Thyroid gland (tissue), 4 donors: ENCODE data around the gene UGGT1. TPM values are rescaled to one million over a fixed set of nuclear protein-coding genes. Genes with fewer than 3 reads are reported as not detected.
"Not testable (repeated sequence)": the region's sequence is repeated elsewhere in the genome, so short reads cannot be mapped to it uniquely, and the experiment has no call there.

ENCODE experiments used
- DNase-seq, 2 donors: peaks; one replicate each; pipeline ENCODE4 v3.0.0-alpha.2; 2019
- H3K27ac ChIP-seq, 3 donors: fragments of 200-600 bp; sonication (generic); 1 replicate in 2 of 3; 2 replicates in 1 of 3; pipeline ENCODE4 v1.5.1; 2016 to 2019; ENCODE audit warnings: mild to moderate bottlenecking in 1 of 3, moderate library complexity in 1 of 3
- H3K27me3 ChIP-seq: fragments of 200-600 bp; sonication (generic); one replicate; pipeline ENCODE4 v1.5.1; 2019
- H3K36me3 ChIP-seq, 2 donors: fragments of 200-600 bp; sonication (generic); one replicate each; pipeline ENCODE4 v1.5.1; 2016 to 2019
- H3K4me1 ChIP-seq, 2 donors: fragments of 200-600 bp; sonication (generic); one replicate each; pipeline ENCODE4 v1.5.1; 2017 to 2019
- H3K4me3 ChIP-seq, 3 donors: fragments of 200-600 bp; sonication (generic); replicated peaks in 1 of 3; 1 replicate in 2 of 3; 2 replicates in 1 of 3; pipeline ENCODE4 v1.5.1; 2016; ENCODE audit warnings: mild to moderate bottlenecking in 1 of 3
- H3K9me3 ChIP-seq: fragments of 200-600 bp; sonication (generic); one replicate; pipeline ENCODE4 v1.5.1; 2017
- CTCF ChIP-seq, 6 experiments: fragments of 200-600 bp in 3 of 6; fragments of 450-650 bp in 3 of 6; sonication (generic) in 3 of 6; IDR thresholded peaks; one replicate each; pipeline ENCODE4 v1.5.1; 2016 to 2019; ENCODE audit warnings: antibody characterized with exemption in 6 of 6, mild to moderate bottlenecking in 2 of 6, inconsistent platforms in 1 of 6, moderate library complexity in 1 of 6
- POLR2A ChIP-seq, 2 donors: fragments of 450-650 bp; IDR thresholded peaks; one replicate each; pipeline ENCODE4 v1.6.1; 2017; ENCODE audit warnings: antibody characterized with exemption in 2 of 2, mild to moderate bottlenecking in 2 of 2, moderate library complexity in 1 of 2
- WGBS, 2 donors: methylation state at CpG; one replicate each; pipeline ENCODE4 v1.1.5; 2017; 5-methylcytosine and 5-hydroxymethylcytosine counted together
- intact Hi-C: fragments of 100-400 bp; cut with DNase I; formaldehyde crosslinking; loops from one replicate; pipeline ENCODE4 v1.15.1; 2023
- total RNA-seq, 4 donors: library from RNA; depleted of rRNA; stranded (reverse); fragments of >200 nt; gene quantifications; one replicate each; pipeline ENCODE4 v1.2.3, GENCODE V29; 2016

Gene UGGT1
- total RNA-seq, 4 donors from 2014 or later, result 53.1 to 90.7 (median 71.4) TPM

GRCh38 chr2:128169497-128169896, 78.5 kb downstream of the UGGT1 start:
- Histone ChIP-seq H3K36me3 (peaks cover 40 to 64% of the 10 kb centered on the region in 2 donors), H3K4me1 (no peaks in the 10 kb centered on the region), H3K4me3 (no peak overlapping the region), H3K9me3 (no peaks in the 10 kb centered on the region), H3K27me3 (no peaks in the 10 kb centered on the region), H3K27ac (no peak overlapping the region)
- WGBS, 2 donors, result 95 to 96% methylated on average over 3 of the region's 3 CpGs
- DNase-seq, result no peak
- no peak for TF ChIP-seq POLR2A (IDR thresholded peaks at IDR 0.05)
- TF ChIP-seq CTCF (IDR thresholded peaks at IDR 0.05), result no peak
- intact Hi-C loops, result no loop called here

GRCh38 chr2:128169933-128170709, 79.1 kb downstream of the UGGT1 start:
- TF ChIP-seq POLR2A (IDR thresholded peaks at IDR 0.05), result no peak
- TF ChIP-seq CTCF (IDR thresholded peaks at IDR 0.05), result no peak
- Histone ChIP-seq H3K4me3 (no peak overlapping the region), H3K4me1 (no peaks in the 10 kb centered on the region), H3K9me3 (no peaks in the 10 kb centered on the region), H3K36me3 (peaks cover 40 to 67% of the 10 kb centered on the region in 2 donors), H3K27me3 (no peaks in the 10 kb centered on the region), H3K27ac (no peak overlapping the region)
- DNase-seq, result no peak
- intact Hi-C loops, result no loop called here
- WGBS, 2 donors, result 69 to 79% methylated on average over 4 of the region's 4 CpGs

- Histone ChIP-seq H3K27ac (no peak overlapping the region), H3K9me3 (no peaks in the 10 kb centered on the region), H3K27me3 (no peaks in the 10 kb centered on the region), H3K4me1 (no peaks in the 10 kb centered on the region), H3K36me3 (peaks cover 41 to 67% of the 10 kb centered on the region in 2 donors), H3K4me3 (no peak overlapping the region)
- TF ChIP-seq CTCF (IDR thresholded peaks at IDR 0.05), result no peak
- no peak for TF ChIP-seq POLR2A (IDR thresholded peaks at IDR 0.05)
- DNase-seq, result no peak
- intact Hi-C loops, result no loop called here
- WGBS, 2 donors, result 90 to 92% methylated on average over 6 of the region's 6 CpGs
Measured at GRCh38 chr2:128170776-128171175, 79.8 kb downstream of the UGGT1 start.

DNA sequence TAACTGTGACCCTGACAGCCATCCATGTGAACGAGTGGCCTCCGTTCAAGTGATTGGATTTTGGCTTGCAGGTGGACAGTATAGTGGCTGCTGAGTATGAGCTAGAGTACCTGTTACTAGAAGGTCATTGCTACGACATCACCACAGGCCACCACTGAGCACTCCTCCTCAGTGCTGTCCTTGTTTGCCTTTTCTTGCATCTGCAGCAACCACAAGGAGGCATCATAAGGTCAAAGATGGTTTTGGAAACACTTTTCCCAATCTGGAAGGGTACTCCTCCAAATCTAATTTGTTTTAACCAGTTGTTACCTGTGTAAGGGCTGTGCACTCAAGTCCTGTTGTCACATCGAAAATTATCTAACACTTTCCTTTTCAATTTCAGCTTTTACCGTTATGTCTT, 81.2 kb downstream of the UGGT1 start:
- H3K9me3 ChIP-seq, result no peaks in the 10 kb centered on the region
- H3K4me3 ChIP-seq, result no peak overlapping the region
- TF ChIP-seq POLR2A (IDR thresholded peaks at IDR 0.05), result no peak
- peak in 2 of 6 experiments; percentile 12 for TF ChIP-seq CTCF (IDR thresholded peaks at IDR 0.05)
- H3K36me3 ChIP-seq, result peaks cover 45 to 77% of the 10 kb centered on the region in 2 donors
- 89 to 94% methylated on average over 5 of the region's 5 CpGs for WGBS, 2 donors
- no peak overlapping the region for H3K27ac ChIP-seq
- intact Hi-C loops, result no loop called here
- H3K27me3 ChIP-seq, result no peaks in the 10 kb centered on the region
- H3K4me1 ChIP-seq, result no peaks in the 10 kb centered on the region
- no peak for DNase-seq

- H3K27ac ChIP-seq, DNase-seq, intact Hi-C loops, H3K27me3 ChIP-seq, H3K4me1 ChIP-seq, H3K4me3 ChIP-seq, H3K9me3 ChIP-seq: not testable (repeated sequence)
- 95 to 98% methylated on average over 4 of the region's 4 CpGs for WGBS, 2 donors
- peaks cover 61 to 79% of the 10 kb centered on the region in 2 donors for H3K36me3 ChIP-seq
Measured at GRCh38 chr2:128174067-128174466, 83.1 kb downstream of the UGGT1 start.
